Common myeloid progenitor, CD34-positive (primary cell): ENCODE data around the gene USP17L20.
"Not testable (repeated sequence)": the region's sequence is repeated elsewhere in the genome, so short reads cannot be mapped to it uniquely, and the experiment has no call there.

Source experiments
- CTCF ChIA-PET: fragments of 350-600 bp; sonication (Branson Sonifier 250); formaldehyde crosslinking; loops from one replicate; lab custom pipeline; 2021; ENCODE audit warnings: antibody characterized with exemption; lab: Charles Lee
- POLR2A ChIA-PET: fragments of 350-600 bp; sonication (Branson Sonifier 250); formaldehyde crosslinking; loops from one replicate; lab custom pipeline; 2021; ENCODE audit warnings: antibody characterized with exemption; lab: Charles Lee
- DNase-seq, 3 donors: peaks; one replicate each; pipeline versions ENCODE4 v3.0.0 to v3.0.0-alpha.2; 2013
- H3K27ac ChIP-seq, 2 experiments: 1 replicate in 1 of 2; 2 replicates in 1 of 2; pipeline ENCODE4 v1.7.0; 2013; ENCODE audit warnings: inconsistent platforms in 2 of 2, low read length in 2 of 2, mild to moderate bottlenecking in 2 of 2, low read depth in 1 of 2, moderate library complexity in 1 of 2; ENCODE audit not compliant: severe bottlenecking in 2 of 2, insufficient read depth in 1 of 2, poor library complexity in 1 of 2
- H3K27me3 ChIP-seq, 5 experiments: replicated peaks in 2 of 5; 1 replicate in 3 of 5; 2 replicates in 2 of 5; pipeline versions ENCODE4 v1.6.1 to v1.7.0; 2013; ENCODE audit warnings: low read length in 4 of 5, mild to moderate bottlenecking in 2 of 5, moderate library complexity in 2 of 5, inconsistent platforms in 1 of 5; ENCODE audit not compliant: insufficient read depth in 5 of 5, control insufficient read depth in 4 of 5
- H3K36me3 ChIP-seq, 4 experiments: 1 replicate in 2 of 4; 2 replicates in 2 of 4; pipeline versions ENCODE4 v1.6.1 to v1.7.0; 2013; ENCODE audit warnings: low read length in 3 of 4, control low read depth in 1 of 4, mild to moderate bottlenecking in 1 of 4; ENCODE audit not compliant: control insufficient read depth in 4 of 4, insufficient read depth in 4 of 4
- H3K4me1 ChIP-seq, 4 experiments: 1 replicate in 3 of 4; 2 replicates in 1 of 4; pipeline versions ENCODE4 v1.6.1 to v1.7.1; 2013; ENCODE audit warnings: low read length in 3 of 4, mild to moderate bottlenecking in 3 of 4, control low read depth in 1 of 4, inconsistent platforms in 1 of 4, moderate library complexity in 1 of 4; ENCODE audit not compliant: control insufficient read depth in 4 of 4, insufficient read depth in 4 of 4; ENCODE audit errors: control extremely low read depth in 1 of 4
- H3K4me3 ChIP-seq, 7 experiments: 1 replicate in 4 of 7; 2 replicates in 3 of 7; pipeline versions ENCODE4 v1.5.1 to v1.7.0; 2013; ENCODE audit warnings: mild to moderate bottlenecking in 7 of 7, low read length in 6 of 7, moderate library complexity in 6 of 7, inconsistent platforms in 2 of 7, low read depth in 2 of 7, control low read depth in 1 of 7; ENCODE audit not compliant: insufficient read depth in 4 of 7, control insufficient read depth in 1 of 7; ENCODE audit errors: extremely low read depth in 1 of 7
- H3K9me3 ChIP-seq, 5 experiments: 1 replicate in 4 of 5; 2 replicates in 1 of 5; pipeline versions ENCODE4 v1.6.1 to v1.7.1; 2013; ENCODE audit warnings: low read length in 4 of 5, mild to moderate bottlenecking in 2 of 5, inconsistent platforms in 1 of 5, low read depth in 1 of 5, moderate library complexity in 1 of 5; ENCODE audit not compliant: control insufficient read depth in 4 of 5, insufficient read depth in 2 of 5; ENCODE audit errors: control extremely low read depth in 1 of 5
- WGBS: methylation state at CpG from one replicate; pipeline ENCODE4 v1.1.5; 2013; ENCODE audit not compliant: insufficient coverage; 5-methylcytosine and 5-hydroxymethylcytosine counted together

USP17L20 gene

DNA sequence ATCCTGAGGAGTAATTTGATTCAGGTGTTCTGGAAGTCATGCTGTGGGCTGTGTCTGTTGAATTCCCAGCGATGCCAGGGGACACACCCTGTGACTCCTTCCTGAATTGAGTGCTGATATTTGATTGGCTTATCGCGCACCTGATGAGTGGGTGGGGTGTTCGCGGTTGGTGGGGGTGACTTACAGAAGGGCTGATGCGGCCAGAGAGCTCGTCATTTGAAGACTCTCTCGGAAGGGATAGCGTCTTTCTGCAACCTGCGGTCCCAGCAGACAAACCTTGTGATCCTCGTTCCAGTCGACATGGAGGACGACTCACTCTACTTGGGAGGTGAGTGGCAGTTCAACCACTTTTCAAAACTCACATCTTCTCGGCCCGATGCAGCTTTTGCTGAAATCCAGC, 23.8 kb upstream of the USP17L20 start, which contains the start of gene USP17L15:
Gene USP17L15, plus strand, starts transcription at position 301 of the 400 bp plus-strand sequence. Its CDS starts 0 bp downstream, at position 301.
- H3K27me3 ChIP-seq, H3K4me3 ChIP-seq, H3K9me3 ChIP-seq, DNase-seq, H3K36me3 ChIP-seq, H3K4me1 ChIP-seq, H3K27ac ChIP-seq, POLR2A ChIA-PET, CTCF ChIA-PET: not testable (repeated sequence)
- no CpG with 5 or more reads among the region's 15 CpGs for WGBS

DNA sequence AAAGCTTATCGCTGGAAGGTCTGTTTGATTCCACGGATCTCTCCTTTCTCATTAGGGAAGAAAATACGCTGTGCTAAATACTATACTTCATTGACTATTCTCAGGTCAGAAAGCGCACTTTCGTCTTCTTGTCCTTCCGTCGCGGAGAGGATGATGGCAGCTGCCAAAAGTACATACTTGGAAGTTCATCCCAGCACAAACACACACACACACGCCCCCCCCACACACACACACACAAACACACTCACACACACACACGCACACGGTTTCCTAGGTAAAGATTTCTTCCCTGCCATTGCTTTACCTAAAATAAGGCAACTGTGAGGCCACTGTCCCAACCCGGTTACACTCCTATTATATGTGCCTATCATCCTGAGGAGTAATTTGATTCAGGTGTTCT, 19.5 kb upstream of the USP17L20 start:
- POLR2A ChIA-PET, H3K27ac ChIP-seq, H3K4me1 ChIP-seq, CTCF ChIA-PET, H3K4me3 ChIP-seq, H3K9me3 ChIP-seq, H3K36me3 ChIP-seq, H3K27me3 ChIP-seq: not testable (repeated sequence)
- DNase-seq = peak in 1 of 3 donors; percentile 0
- WGBS = no CpG with 5 or more reads among the region's 12 CpGs

DNA sequence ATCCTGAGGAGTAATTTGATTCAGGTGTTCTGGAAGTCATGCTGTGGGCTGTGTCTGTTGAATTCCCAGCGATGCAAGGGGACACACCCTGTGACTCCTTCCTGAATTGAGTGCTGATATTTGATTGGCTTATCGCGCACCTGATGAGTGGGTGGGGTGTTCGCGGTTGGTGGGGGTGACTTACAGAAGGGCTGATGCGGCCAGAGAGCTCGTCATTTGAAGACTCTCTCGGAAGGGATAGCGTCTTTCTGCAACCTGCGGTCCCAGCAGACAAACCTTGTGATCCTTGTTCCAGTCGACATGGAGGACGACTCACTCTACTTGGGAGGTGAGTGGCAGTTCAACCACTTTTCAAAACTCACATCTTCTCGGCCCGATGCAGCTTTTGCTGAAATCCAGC, 14.3 kb upstream of the USP17L20 start, which contains the start of gene USP17L17:
Gene USP17L17, plus strand, starts transcription at position 301 of the 400 bp plus-strand sequence. Its CDS starts 0 bp downstream, at position 301.
- H3K9me3 ChIP-seq, H3K36me3 ChIP-seq, DNase-seq, CTCF ChIA-PET, H3K4me3 ChIP-seq, H3K27ac ChIP-seq, POLR2A ChIA-PET, H3K4me1 ChIP-seq, H3K27me3 ChIP-seq: not testable (repeated sequence)
- WGBS = no CpG with 5 or more reads among the region's 14 CpGs

DNA sequence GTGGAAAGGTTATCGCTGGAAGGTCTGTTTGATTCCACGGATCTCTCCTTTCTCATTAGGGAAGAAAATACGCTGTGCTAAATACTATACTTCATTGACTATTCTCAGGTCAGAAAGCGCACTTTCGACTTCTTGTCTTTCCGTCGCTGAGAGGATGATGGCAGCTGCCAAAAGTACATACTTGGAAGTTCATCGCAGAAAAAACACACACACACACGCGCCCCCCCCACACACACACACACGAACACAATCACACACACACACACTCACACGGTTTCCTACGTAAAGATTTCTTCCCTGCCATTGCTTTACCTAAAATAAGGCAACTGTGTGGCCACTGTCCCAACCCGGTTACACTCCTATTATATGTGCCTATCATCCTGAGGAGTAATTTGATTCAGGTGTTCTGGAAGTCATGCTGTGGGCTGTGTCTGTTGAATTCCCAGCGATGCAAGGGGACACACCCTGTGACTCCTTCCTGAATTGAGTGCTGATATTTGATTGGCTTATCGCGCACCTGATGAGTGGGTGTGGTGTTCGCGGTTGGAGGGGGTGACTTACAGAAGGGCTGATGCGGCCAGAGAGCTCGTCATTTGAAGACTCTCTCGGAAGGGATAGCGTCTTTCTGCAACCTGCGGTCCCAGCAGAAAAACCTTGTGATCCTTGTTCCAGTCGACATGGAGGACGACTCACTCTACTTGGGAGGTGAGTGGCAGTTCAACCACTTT, 9.8 kb upstream of the USP17L20 start, which contains the start of gene USP17L18:
Gene USP17L18, plus strand, starts transcription at position 678 of the 728 bp plus-strand sequence. Its CDS starts 0 bp downstream, at position 678.
- POLR2A ChIA-PET, H3K4me3 ChIP-seq, H3K36me3 ChIP-seq, H3K9me3 ChIP-seq, CTCF ChIA-PET, H3K27me3 ChIP-seq, DNase-seq, H3K4me1 ChIP-seq, H3K27ac ChIP-seq: not testable (repeated sequence)
- no CpG with 5 or more reads among the region's 26 CpGs for WGBS

DNA sequence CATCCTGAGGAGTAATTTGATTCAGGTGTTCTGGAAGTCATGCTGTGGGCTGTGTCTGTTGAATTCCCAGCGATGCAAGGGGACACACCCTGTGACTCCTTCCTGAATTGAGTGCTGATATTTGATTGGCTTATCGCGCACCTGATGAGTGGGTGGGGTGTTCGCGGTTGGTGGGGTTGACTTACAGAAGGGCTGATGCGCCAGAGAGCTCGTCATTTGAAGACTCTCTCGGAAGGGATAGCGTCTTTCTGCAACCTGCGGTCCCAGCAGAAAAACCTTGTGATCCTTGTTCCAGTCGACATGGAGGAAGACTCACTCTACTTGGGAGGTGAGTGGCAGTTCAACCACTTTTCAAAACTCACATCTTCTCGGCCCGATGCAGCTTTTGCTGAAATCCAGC, 4.8 kb upstream of the USP17L20 start, which contains the start of gene USP17L19:
Gene USP17L19, plus strand, starts transcription at position 301 of the 400 bp plus-strand sequence. Its CDS starts 0 bp downstream, at position 301.
- H3K4me3 ChIP-seq, H3K27me3 ChIP-seq, POLR2A ChIA-PET, H3K36me3 ChIP-seq, H3K27ac ChIP-seq, CTCF ChIA-PET, H3K9me3 ChIP-seq, DNase-seq, H3K4me1 ChIP-seq: not testable (repeated sequence)
- WGBS = no CpG with 5 or more reads among the region's 13 CpGs

DNA sequence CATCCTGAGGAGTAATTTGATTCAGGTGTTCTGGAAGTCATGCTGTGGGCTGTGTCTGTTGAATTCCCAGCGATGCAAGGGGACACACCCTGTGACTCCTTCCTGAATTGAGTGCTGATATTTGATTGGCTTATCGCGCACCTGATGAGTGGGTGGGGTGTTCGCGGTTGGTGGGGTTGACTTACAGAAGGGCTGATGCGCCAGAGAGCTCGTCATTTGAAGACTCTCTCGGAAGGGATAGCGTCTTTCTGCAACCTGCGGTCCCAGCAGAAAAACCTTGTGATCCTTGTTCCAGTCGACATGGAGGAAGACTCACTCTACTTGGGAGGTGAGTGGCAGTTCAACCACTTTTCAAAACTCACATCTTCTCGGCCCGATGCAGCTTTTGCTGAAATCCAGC, 4.6 kb downstream of the USP17L20 start, which contains the start of gene USP17L21:
Gene USP17L21, plus strand, starts transcription at position 301 of the 400 bp plus-strand sequence. Its CDS starts 0 bp downstream, at position 301.
- POLR2A ChIA-PET, H3K36me3 ChIP-seq: not testable (repeated sequence)
- no CpG with 5 or more reads among the region's 13 CpGs for WGBS

DNA sequence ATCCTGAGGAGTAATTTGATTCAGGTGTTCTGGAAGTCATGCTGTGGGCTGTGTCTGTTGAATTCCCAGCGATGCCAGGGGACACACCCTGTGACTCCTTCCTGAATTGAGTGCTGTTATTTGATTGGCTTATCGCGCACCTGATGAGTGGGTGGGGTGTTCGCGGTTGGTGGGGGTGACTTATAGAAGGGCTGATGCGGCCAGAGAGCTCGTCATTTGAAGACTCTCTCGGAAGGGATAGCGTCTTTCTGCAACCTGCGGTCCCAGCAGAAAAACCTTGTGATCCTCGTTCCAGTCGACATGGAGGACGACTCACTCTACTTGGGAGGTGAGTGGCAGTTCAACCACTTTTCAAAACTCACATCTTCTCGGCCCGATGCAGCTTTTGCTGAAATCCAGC, 9.4 kb downstream of the USP17L20 start, which contains the start of gene USP17L22:
Gene USP17L22, plus strand, starts transcription at position 301 of the 400 bp plus-strand sequence. Its CDS starts 0 bp downstream, at position 301.
- no CpG with 5 or more reads among the region's 15 CpGs for WGBS
- H3K9me3 ChIP-seq, POLR2A ChIA-PET, CTCF ChIA-PET, H3K36me3 ChIP-seq, H3K27me3 ChIP-seq, DNase-seq, H3K27ac ChIP-seq, H3K4me3 ChIP-seq, H3K4me1 ChIP-seq: not testable (repeated sequence)

More for the DNA sequence above, 4.6 kb downstream of the USP17L20 start, which contains the start of gene USP17L21:
- H3K4me3 ChIP-seq, H3K9me3 ChIP-seq, CTCF ChIA-PET, H3K27ac ChIP-seq, H3K4me1 ChIP-seq, H3K27me3 ChIP-seq, DNase-seq: not testable (repeated sequence)
